ENCODE results near the gene ASPA. TPM values are rescaled to one million over a fixed set of nuclear protein-coding genes. Genes with fewer than 3 reads are reported as not detected.

The ASPA gene
- total and polyA plus RNA-seq, 8 donors = 6.5 to 68.9 (median 45.9) TPM

- H3K27ac ChIP-seq = no peak overlapping the region
- no peaks in the 10 kb centered on the region for H3K36me3 ChIP-seq
- ATAC-seq (no peak), DNase-seq (no peak)
- TF ChIP-seq CTCF (IDR thresholded peaks at IDR 0.05) = no peak
- H3K4me3 ChIP-seq = no peak overlapping the region
- H3K9me3 ChIP-seq = no peaks in the 10 kb centered on the region
- peaks cover 0 to 31% of the 10 kb centered on the region in 2 donors for H3K27me3 ChIP-seq
- H3K4me1 ChIP-seq = no peaks in the 10 kb centered on the region
- intact Hi-C loops (cut with DNase I) = no loop called here
Measured at GRCh38 chr17:3526491-3526890, 50.7 kb downstream of the ASPA start.

DNA sequence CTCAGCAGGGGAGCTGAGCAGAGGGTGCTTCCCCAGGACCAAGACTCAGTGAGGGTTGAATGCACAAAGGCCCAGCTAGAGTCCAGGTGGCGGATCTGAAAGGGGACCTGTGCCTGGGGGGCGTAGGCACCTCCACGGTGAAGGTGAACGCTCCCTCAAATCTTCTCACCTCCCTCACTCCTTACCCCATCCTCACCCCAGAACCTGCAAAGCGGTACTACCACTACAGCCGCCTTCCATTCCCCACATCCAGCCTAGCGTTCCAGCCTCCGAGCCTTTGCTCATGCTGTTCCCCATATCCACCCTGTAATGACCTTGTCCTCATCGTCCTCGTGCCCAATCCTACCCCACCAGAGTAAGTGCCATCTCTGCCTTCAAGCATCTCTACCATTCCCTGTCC, 51.2 kb downstream of the ASPA start:
- no peak overlapping the region for H3K27ac ChIP-seq
- H3K36me3 ChIP-seq = no peaks in the 10 kb centered on the region
- H3K9me3 ChIP-seq = no peaks in the 10 kb centered on the region
- H3K27me3 ChIP-seq = peaks cover 0 to 36% of the 10 kb centered on the region in 2 donors
- H3K4me3 ChIP-seq = no peak overlapping the region
- ATAC-seq (no peak), DNase-seq (no peak)
- H3K4me1 ChIP-seq = no peaks in the 10 kb centered on the region
- intact Hi-C loops (cut with DNase I) = no loop called here
- no peak for TF ChIP-seq CTCF (IDR thresholded peaks at IDR 0.05)

DNA sequence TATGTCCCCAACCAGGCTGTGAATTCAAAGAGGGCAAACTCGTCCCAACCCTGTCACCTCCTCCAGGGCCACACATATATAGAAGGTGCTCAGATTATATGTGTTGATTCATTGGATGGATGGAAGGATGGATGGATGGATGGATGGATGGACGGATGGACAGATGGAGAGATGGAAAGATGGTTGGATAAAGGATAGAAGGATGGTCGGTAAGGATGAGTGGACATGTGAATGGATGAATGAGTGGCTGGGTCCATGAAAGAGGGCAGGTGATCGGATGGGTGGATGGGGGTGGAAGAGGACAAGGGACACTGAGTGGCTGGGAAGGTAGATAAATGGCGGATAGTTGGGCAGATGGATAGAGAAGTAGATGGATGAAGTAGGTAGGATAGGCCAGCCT, 51.7 kb downstream of the ASPA start:
- no peak for ATAC-seq
- no peak for DNase-seq
- Histone ChIP-seq H3K4me3 (no peak overlapping the region), H3K9me3 (no peaks in the 10 kb centered on the region), H3K4me1 (no peaks in the 10 kb centered on the region), H3K27me3 (peaks cover 0 to 41% of the 10 kb centered on the region in 2 donors), H3K27ac (no peak overlapping the region), H3K36me3 (no peaks in the 10 kb centered on the region)
- intact Hi-C loops (cut with DNase I) = no loop called here
- TF ChIP-seq CTCF (IDR thresholded peaks at IDR 0.05) = no peak

GRCh38 chr17:3527896-3528295, 52.1 kb downstream of the ASPA start:
- H3K4me3 ChIP-seq = no peak overlapping the region
- H3K27ac ChIP-seq = no peak overlapping the region
- ATAC-seq (no peak), DNase-seq (no peak)
- TF ChIP-seq CTCF (IDR thresholded peaks at IDR 0.05) = no peak
- no peaks in the 10 kb centered on the region for H3K9me3 ChIP-seq
- no peaks in the 10 kb centered on the region for H3K4me1 ChIP-seq
- intact Hi-C loops (cut with DNase I) = no loop called here
- H3K27me3 ChIP-seq = peaks cover 0 to 45% of the 10 kb centered on the region in 2 donors
- H3K36me3 ChIP-seq = no peaks in the 10 kb centered on the region

- no peak for ATAC-seq
- H3K4me1 ChIP-seq = no peaks in the 10 kb centered on the region
- peaks cover 0 to 45% of the 10 kb centered on the region in 2 donors for H3K27me3 ChIP-seq
- H3K27ac ChIP-seq = no peak overlapping the region
- H3K9me3 ChIP-seq = no peaks in the 10 kb centered on the region
- H3K36me3 ChIP-seq = no peaks in the 10 kb centered on the region
- H3K4me3 ChIP-seq = no peak overlapping the region
- no peak for DNase-seq
- TF ChIP-seq CTCF (IDR thresholded peaks at IDR 0.05) = no peak
- intact Hi-C loops (cut with DNase I) = no loop called here
Measured at GRCh38 chr17:3528403-3528851, 52.6 kb downstream of the ASPA start.

All from left lung (tissue), 10 donors.